ENCODE data around the gene CHST3.

CHST3 gene

GRCh38 chr10:72034040-72034499, 69.9 kb downstream of the CHST3 start:
- peak in 1 of 2 donors; percentile 60 for DNase-seq

- DNase-seq = no peak
Observed at GRCh38 chr10:72034761-72035160, 70.6 kb downstream of the CHST3 start.

- DNase-seq = no peak
Observed at GRCh38 chr10:72035252-72035887, 71.2 kb downstream of the CHST3 start.

DNA sequence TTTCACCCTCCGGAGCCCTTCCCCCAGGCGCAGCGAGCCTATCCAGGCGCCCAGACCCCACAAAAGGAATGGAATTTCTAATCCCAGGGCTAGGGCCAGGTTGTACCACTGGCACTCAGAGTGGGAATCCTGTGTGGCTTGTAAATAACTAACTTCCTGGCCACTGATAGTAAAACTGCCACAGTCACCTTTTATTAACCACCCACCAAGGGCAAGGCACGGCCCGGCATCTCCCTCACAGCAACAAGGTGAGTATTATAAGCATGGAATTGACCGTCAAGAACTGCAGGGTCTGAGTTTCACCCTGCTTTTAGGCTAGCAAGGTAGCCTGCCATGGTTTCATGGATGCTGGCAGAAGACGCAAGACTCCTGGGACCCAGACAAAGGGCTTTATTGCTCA, 73.1 kb downstream of the CHST3 start:
- DNase-seq = no peak

DNA sequence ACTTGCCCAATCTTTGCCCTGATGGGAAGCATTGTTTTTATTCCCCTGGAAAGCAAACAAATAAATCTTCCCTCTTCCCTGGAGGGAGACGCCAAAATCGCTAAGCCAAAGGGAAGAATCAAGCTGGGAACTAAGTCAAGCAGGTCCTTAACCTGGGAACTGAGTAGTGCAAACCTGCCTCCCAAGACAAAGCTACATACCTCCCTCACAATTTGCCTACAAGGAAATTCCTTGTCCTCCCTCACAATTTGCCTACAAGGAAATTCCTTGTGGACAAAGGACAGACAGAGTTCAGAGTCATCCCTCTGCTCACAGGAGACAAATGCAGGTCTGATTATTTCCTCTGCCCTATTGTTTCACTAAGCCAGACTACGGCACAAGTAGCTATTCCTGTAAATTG, 73.6 kb downstream of the CHST3 start:
- DNase-seq = no peak

DNA sequence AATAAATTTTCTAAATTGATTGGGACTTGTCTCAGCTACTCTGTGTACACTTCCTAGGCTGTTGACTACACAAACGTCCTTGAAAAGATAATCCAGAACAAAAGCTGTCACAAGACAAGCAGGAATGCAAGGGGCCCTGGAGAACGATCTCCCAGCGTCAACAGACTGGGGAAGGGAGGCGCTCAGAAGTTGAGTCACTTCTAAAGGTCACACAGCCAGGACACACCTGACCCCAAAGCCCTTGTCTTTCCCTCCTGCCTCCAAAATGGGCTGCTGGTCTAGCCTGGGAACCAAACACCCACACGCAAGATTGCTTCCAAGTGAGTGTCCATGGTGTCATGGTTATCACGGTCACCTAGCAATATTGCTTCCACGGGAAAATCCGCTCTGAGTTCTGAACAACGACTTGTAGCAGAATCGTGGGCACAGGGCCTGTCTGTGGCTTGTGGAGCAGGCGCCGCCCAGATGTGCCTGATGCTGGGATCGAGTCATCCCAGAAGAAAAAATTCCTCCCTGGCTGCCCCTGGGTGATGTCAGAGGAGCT, 74.3 kb downstream of the CHST3 start:
- DNase-seq = no peak

DNA sequence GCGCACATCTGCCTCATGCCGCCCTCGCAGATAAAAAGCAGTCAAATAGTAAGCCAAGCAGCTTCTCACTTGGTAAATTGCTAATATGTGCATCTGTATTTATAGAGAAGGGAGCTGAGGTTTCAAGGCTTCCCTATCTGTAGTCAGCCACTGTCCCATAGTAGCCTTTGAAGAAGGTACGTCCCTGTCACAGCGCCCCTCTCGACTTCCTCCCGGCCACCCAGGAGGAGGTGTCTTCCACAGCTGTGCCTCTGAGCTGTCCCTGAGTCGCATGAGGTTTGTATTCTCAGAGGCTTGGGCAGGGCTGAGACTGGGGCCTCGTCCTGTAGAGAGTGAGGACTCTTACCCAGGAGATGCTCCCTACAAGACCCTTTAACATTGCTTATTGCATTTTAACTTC, 75.2 kb downstream of the CHST3 start:
- DNase-seq = no peak

DNA sequence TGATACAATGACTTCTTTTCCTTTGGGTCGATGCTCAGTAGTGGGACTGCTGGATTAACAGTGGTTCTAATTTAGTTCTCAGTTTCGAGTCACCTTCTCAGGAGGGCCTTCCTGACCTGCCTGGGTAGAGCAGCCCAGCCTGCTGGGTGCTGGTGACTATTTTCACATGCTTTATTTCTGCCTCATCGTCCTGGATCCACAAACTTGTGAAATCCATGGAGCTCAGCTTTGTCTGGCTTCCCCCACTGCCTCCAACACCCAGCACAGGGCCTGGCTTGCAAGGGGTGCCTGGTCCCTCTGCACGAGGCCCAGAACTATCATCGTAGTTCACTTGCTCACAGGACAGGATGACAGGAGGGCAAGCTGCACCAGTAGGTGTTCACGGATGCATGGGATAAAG, 77.3 kb downstream of the CHST3 start:
- DNase-seq = no peak

DNA sequence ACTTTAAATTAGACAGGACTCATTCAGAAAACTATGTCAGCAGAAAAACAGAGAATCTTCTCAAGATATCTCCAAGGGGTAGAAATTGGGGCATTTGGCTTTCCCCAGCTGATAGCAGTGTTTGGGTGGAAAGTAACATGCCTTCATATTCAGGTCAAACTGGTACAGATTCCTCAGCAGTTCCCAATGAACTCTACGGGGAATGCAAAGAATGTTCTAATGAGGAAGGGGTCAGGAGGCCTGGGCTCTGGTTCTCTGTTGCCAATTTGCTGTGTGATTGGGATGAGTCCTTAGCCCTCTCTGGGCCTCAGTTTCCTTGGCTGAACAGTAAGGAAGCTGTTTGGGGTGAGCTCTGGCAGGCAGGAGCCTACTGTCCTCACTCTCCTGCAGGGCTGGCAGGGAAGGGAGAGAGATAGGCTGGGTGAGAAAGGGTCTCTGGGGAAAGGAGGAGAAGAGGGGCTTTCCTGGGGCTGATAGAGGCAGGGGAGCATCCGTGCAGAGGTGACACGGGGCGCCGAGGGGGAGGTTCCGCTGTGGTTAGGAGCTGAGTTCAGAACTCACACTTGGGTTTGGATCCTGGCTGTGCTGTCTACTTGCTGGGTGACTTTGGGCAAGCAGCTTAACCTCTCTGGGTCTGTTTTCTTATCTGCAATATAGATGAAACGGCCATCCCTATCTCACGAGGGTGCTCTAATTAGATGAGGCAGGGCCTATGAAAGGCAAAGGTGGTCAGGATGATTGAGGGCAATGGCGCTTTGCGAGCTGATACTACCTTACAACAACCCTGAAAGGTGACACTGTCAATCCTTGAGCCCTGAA, 79.0 kb downstream of the CHST3 start:
- no peak for DNase-seq

DNA sequence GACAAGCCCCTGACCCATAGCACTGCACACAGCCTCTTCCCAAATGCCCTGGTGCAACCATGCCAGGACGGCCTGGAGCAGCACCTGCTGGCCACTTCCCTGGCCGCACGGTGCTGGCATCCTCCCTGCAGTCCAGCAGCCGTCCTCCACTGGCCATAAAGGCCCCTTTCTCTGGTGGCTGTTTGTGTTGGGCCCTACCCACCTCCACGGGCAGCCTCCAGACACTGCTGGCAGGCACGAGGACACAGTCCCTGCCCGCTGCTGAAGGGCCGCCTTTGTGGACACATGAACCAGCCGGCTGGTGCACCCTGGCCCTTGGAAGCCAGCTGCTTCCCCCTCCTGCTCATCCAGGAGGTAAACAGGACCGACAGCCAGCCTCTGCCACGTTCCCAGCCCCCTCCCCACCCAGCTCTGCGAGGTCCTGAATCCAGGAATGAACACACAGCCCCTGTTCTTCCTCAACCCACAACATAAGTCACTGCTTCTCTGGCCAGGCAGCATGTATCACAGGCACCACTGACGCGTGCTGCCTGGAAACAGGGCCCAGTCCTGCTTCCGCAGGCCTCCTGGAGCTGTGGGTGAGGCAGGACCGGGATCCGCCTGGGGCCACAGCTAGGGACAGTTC, 80.3 kb downstream of the CHST3 start:
- DNase-seq = no peak

GRCh38 chr10:72045586-72045985, 81.4 kb downstream of the CHST3 start:
- no peak for DNase-seq

DNA sequence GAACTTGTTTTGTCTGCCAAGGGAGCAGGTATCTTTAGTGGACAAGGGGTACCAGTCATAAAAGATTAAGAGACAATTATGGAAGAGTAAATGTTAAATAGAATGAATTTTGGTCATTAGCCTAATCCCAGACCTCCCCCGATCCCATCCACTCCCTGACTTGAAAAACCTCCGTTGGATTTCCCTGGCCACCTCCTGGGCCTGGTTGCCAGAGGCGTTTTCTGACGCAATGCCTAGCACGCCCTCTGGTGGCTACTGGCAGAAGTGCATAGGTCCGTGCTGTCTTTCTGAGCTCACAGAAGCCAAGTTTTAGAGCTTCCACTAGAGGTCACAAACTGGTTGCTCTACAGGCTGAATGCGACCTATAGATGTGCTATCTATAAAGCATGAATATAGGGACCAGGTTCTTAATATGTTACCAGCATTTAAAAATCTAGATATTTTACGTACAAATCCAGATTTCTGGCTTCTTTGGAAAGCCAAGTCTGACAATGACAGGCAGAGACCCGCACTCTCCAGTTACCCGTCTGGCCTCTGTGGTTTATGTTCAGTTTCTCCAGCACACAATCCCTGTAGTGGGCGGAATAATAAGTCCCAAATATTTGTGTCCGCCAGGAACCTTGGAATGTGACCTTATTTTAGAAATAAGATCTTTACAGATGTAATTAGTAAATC, 84.4 kb downstream of the CHST3 start:
- DNase-seq = peak; percentile 94 to 96

GRCh38 chr10:72049472-72049871, 85.3 kb downstream of the CHST3 start:
- DNase-seq = no peak

- no peak for DNase-seq
Observed at GRCh38 chr10:72049969-72050781, 86.0 kb downstream of the CHST3 start.

DNA sequence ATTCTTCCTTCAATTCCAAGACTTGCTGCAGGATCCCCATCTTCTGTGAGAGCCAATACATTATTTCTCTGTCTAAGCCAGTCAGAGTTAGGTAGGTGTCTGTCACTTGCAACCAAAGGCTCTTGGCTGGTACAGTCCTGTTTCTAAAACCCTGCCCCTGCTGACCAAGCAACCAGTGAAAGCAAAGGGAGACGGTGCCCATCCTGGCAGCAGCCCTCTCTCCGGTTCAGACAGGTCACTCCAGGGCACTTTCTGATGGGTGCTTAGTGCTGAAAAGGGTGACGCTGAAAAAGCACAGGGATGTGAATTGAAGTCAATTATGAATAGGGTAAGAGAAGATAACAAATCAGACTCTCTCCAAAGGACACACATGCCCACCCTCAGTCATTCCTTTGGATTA, 86.7 kb downstream of the CHST3 start:
- no peak for DNase-seq

- DNase-seq = no peak
Observed at GRCh38 chr10:72053690-72054089, 89.5 kb downstream of the CHST3 start.

- no peak for DNase-seq
Observed at GRCh38 chr10:72056113-72056512, 91.9 kb downstream of the CHST3 start.

GRCh38 chr10:72056932-72057751, 92.9 kb downstream of the CHST3 start:
- DNase-seq = no peak

DNA sequence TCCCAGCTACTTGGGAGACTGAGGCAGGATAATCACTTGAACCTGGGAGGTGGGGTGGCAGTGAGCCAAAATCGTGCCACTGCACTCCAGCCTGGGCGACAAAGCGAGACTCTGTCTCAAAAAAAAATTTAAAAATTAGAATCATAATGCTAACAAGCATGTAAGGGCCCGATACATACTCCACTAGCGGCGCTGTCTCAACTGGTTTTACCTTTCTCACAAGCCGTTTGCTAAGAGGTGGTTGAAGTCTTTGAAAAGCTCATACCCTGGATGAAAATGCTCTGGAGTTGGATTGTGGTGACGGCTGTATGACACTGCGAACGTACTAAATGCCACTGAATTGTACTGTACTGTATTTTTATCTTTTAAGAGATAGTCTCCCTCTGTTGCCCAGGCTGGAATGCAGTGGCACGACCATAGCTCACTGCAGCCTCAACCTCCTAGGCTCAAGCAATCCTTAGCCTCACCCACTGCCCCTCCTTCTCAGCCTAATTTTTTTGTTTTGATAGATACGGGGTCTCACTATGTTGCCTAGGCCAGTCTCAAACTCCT, 94.2 kb downstream of the CHST3 start:
- DNase-seq = no peak

DNA sequence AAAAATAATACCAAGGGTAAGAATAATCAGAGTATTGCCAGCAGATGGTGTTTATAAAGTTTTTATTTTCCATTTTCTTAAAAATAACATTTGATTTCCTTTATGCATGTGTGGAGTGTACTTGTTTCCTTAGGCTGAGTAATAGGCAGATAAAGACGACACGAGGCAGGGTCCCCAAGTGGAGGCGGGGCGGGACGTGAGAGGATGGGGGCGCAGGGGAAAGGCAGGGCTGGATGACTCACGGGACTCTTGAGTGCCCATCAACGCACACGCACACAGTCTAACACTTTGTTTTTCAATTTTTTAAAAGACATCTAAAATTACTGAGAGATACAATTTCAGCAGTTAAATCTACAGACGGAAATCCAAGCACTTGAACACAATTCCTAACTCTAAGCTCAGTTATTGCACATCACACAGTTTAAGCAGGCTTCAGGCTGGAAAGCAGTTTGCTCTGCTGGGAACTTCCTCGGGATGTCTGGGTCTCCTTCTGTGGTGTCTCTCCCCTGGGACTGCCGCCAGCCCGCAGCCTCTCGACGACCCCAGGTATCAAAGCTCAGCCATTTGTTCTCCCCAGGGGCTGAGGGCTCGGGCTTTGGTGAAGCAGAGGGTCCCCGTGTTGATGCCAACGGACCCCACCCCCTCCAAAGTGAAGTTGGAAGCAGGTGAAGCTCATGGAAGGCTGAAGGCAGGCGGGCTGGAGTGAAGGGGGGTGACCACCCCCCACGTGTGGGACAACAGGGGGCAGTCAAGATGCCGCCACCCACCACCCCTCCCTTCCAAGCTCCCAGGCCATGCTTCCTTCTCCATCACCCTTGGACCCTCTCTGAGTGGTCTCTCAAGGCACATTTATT, 95.0 kb downstream of the CHST3 start:
- no peak for DNase-seq

Data from inflammatory macrophage (primary cell).